Measurements from ENCODE around the gene JAKMIP1. TPM values are rescaled to one million over a fixed set of nuclear protein-coding genes. Genes with fewer than 3 reads are reported as not detected.

The JAKMIP1 gene
- total RNA-seq, 3 donors from 2014 or later = 0.63 to 2.1 TPM; not detected in 1

DNA sequence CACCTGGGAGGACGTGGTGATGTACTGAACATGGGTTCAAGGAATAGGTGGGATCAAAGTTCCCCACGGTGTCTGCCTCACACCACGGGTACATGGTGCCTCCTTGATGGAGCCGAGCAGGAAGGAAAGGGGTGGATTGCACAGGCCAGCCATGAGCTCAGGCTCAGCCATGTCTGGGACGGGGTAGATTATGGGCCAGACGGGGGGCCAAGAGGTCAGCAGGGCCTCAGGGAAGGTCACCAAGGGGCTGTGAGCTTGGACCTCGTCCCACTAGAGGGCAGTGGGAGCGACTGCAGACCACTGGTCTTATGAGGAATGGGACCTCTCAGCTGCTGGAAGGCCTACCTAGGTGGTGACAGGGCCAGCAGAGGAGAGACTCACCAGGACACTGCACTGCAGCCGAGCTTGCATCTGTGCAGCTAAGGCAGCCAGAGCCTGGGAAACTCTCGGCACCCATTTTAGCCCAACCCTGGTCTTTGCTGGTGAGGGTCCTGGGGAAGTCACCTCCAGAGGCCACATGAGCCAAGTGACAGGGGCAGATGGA is 38.4 kb downstream of the JAKMIP1 start:
- Histone ChIP-seq H3K4me3 (no peak overlapping the region), H3K9me3 (no peaks in the 10 kb centered on the region), H3K4me1 (ENCODE audit: low read depth) (no peaks in the 10 kb centered on the region), H3K36me3 (ENCODE audit: low read depth) (no peaks in the 10 kb centered on the region)
- no peak for DNase-seq
- intact Hi-C loops (cut with DNase I, micrococcal nuclease) = no loop called here
- TF ChIP-seq, protein P1, sequence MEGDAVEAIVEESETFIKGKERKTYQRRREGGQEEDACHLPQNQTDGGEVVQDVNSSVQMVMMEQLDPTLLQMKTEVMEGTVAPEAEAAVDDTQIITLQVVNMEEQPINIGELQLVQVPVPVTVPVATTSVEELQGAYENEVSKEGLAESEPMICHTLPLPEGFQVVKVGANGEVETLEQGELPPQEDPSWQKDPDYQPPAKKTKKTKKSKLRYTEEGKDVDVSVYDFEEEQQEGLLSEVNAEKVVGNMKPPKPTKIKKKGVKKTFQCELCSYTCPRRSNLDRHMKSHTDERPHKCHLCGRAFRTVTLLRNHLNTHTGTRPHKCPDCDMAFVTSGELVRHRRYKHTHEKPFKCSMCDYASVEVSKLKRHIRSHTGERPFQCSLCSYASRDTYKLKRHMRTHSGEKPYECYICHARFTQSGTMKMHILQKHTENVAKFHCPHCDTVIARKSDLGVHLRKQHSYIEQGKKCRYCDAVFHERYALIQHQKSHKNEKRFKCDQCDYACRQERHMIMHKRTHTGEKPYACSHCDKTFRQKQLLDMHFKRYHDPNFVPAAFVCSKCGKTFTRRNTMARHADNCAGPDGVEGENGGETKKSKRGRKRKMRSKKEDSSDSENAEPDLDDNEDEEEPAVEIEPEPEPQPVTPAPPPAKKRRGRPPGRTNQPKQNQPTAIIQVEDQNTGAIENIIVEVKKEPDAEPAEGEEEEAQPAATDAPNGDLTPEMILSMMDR (IDR thresholded peaks at IDR 0.05) = no peak
- no peak for ATAC-seq

DNA sequence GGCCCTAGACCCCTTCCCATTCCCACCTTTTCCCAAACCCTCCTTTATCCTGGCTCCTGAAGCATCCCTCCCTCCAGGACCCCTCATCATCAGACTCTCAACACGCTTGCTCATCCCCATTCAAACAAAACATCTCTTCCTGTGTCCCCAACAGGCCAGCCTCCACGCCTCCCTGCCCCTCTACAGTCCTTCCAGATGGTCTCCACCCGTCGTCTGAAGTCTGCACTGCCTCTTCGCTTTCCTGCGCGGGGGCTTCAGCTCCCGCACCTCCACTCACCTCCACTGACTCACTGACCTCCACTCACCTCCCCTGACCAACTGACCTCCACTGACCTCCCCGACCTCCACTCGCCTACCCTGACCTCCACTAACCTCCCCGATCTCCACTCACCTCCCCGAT is 39.8 kb downstream of the JAKMIP1 start:
- DNase-seq = peak in 1 of 3 donors; percentile 23
- no peak for ATAC-seq
- no peaks in the 10 kb centered on the region for H3K4me1 ChIP-seq (ENCODE audit: low read depth)
- H3K4me3 ChIP-seq = no peak overlapping the region
- TF ChIP-seq, protein P1 (IDR thresholded peaks at IDR 0.05) = no peak
- H3K36me3 ChIP-seq (ENCODE audit: low read depth) = no peaks in the 10 kb centered on the region
- intact Hi-C loops (cut with DNase I, micrococcal nuclease) = no loop called here
- no peaks in the 10 kb centered on the region for H3K9me3 ChIP-seq

DNA sequence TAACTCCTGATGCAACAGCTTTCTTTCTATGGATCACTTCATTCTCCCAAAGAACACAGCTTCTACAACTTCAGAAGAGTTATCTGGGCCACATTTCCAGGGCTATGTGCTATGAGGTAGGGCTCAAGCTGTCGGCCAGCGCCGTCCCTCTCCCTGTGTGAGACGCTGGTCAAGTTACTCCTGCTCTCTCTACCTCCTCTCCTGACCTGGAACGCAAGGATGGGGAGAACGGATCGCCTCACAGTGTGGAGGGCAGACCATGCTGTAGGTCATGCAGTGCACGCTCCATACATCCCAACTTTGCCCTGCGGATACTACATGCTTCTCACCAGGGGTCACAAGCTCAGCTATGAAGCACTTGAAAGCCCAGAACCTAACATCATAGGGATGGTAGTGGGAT is 42.4 kb downstream of the JAKMIP1 start:
- H3K9me3 ChIP-seq = no peaks in the 10 kb centered on the region
- DNase-seq (peak in 1 of 3 donors; percentile 17), ATAC-seq (no peak)
- intact Hi-C loops (cut with DNase I, micrococcal nuclease) = no loop called here
- no peaks in the 10 kb centered on the region for H3K4me1 ChIP-seq (ENCODE audit: low read depth)
- TF ChIP-seq, protein P1 (IDR thresholded peaks at IDR 0.05) = no peak
- H3K36me3 ChIP-seq (ENCODE audit: low read depth) = no peaks in the 10 kb centered on the region
- no peak overlapping the region for H3K4me3 ChIP-seq

GRCh38 chr4:6155996-6156750 is 44.2 kb downstream of the JAKMIP1 start:
- Histone ChIP-seq H3K4me3 (no peak overlapping the region), H3K36me3 (ENCODE audit: low read depth) (no peaks in the 10 kb centered on the region), H3K9me3 (no peaks in the 10 kb centered on the region), H3K4me1 (ENCODE audit: low read depth) (no peaks in the 10 kb centered on the region)
- intact Hi-C loops (cut with DNase I, micrococcal nuclease) = no loop called here
- TF ChIP-seq, protein P1 (IDR thresholded peaks at IDR 0.05) = no peak
- ATAC-seq (no peak), DNase-seq (no peak)

- intact Hi-C loops (cut with DNase I, micrococcal nuclease) = no loop called here
- no peaks in the 10 kb centered on the region for H3K9me3 ChIP-seq
- H3K36me3 ChIP-seq (ENCODE audit: low read depth) = no peaks in the 10 kb centered on the region
- no peak overlapping the region for H3K4me3 ChIP-seq
- DNase-seq (no peak), ATAC-seq (no peak)
- H3K4me1 ChIP-seq (ENCODE audit: low read depth) = no peaks in the 10 kb centered on the region
- TF ChIP-seq, protein P1 (IDR thresholded peaks at IDR 0.05) = no peak
These were observed 45.5 kb downstream of the JAKMIP1 start for GRCh38 chr4:6154875-6155274.
